Pancreas (tissue), 10 donors: Measurements from ENCODE around the gene BLVRA. TPM values are rescaled to one million over a fixed set of nuclear protein-coding genes. Genes with fewer than 3 reads are reported as not detected.

Experiments used
- ATAC-seq, 4 donors: fragments of 200-7000 bp; cut with Tn5 transposase; one replicate each; pipeline versions ENCODE4 v1.8.0 to v1.9.1; 2020; ENCODE audit warnings: mild to moderate bottlenecking in 4 of 4, moderate library complexity in 4 of 4
- DNase-seq, 6 donors: peaks; one replicate each; pipeline ENCODE4 v3.0.0-alpha.2; 2020
- FAIRE-seq: peaks from 2 replicates; lab custom pipeline; 2012; peaks lifted over from hg19 to GRCh38; lab: Jason Lieb, UNC
- H3K27ac ChIP-seq, 4 donors: fragments of 200-600 bp; sonication (generic); 1 replicate in 3 of 4; 2 replicates in 1 of 4; pipeline versions ENCODE4 v1.5.0 to v1.8.0; 2020
- H3K27me3 ChIP-seq, 4 donors: fragments of 200-600 bp; one replicate each; pipeline ENCODE4 v1.8.0; 2021
- H3K36me3 ChIP-seq, 3 donors: fragments of 200-600 bp; sonication (generic) in 1 of 3; one replicate each; pipeline versions ENCODE4 v1.5.0 to v1.8.0; 2020 to 2021
- H3K4me1 ChIP-seq, 3 donors: fragments of 200-600 bp; one replicate each; pipeline ENCODE4 v1.8.0; 2021
- H3K4me3 ChIP-seq, 4 donors: fragments of 200-600 bp; sonication (generic) in 2 of 4; one replicate each; pipeline versions ENCODE4 v1.5.0 to v1.8.0; 2020 to 2021
- H3K9me3 ChIP-seq, 4 donors: fragments of 200-600 bp; one replicate each; pipeline ENCODE4 v1.8.0; 2021
- CTCF ChIP-seq, 4 donors: fragments of 200-600 bp; sonication (generic) in 3 of 4; IDR thresholded peaks; one replicate each; pipeline versions ENCODE4 v1.5.0 to v1.8.0; 2021; ENCODE audit warnings: antibody characterized with exemption in 4 of 4
- WGBS, 2 donors: extraction: QIAGEN DNeasy Blood & Tissue Kit; methylation state at CpG; one replicate each; pipeline ENCODE4 v1.1.7; 2013; 5-methylcytosine and 5-hydroxymethylcytosine counted together
- intact Hi-C, 3 donors: fragments of 100-400 bp; cut with DNase I; formaldehyde crosslinking; loops; one replicate each; pipeline versions ENCODE4 v1.11.1 to v1.14.2; 2022
- polyA plus RNA-seq, 2 donors: library from polyadenylated mRNA; stranded (reverse); fragments of 200-250 nt; gene quantifications; one replicate each; pipeline ENCODE4 v1.2.3, GENCODE V29; 2013
- total RNA-seq, 6 donors: library from RNA; stranded (reverse); fragmentation: NEBNext Ultra II Directional in 4 of 6; extraction: Animal tissue kit (Norgen Biotek cat#: 25700) in 4 of 6; gene quantifications; one replicate each; pipeline versions ENCODE4 v1.2.1 to v1.2.4, GENCODE V29; 2021 to 2023
- donor health status: healthy with polysubstance abuse.
- donor health status: DM: no; HTN: no; CAD: no; lungs with moderate emphysema.
- donor health status: DM: no; HTN: no; CAD: no.
- donor health status: control.
- donor health status: control.
- donor health status: Bipolar disorder and iron deficiency.
- donor health status: DM: yes; HTN: yes; CAD: no.
- donor health status: DM: no; HTN: no; CAD: no.
- donor health status: DM: no; HTN: no; CAD: no.
- donor health status: DM: yes; HTN: yes; CAD: no.

Gene BLVRA
- total and polyA plus RNA-seq, 8 donors, result 12.4 to 31.6 (median 17.3) TPM

GRCh38 chr7:43758822-43759683 is 573 bp downstream of the BLVRA start:
- peaks cover 0 to 11% (median 6%) of the 10 kb centered on the region in 3 donors for H3K4me1 ChIP-seq
- H3K4me3 ChIP-seq, result peak overlapping the region; percentile 77 to 90 (median 82)
- WGBS, 2 donors, result 5 to 7% methylated on average over 50 to 56 of the region's 56 CpGs
- no peaks in the 10 kb centered on the region for H3K36me3 ChIP-seq
- H3K9me3 ChIP-seq, result no peaks in the 10 kb centered on the region
- FAIRE-seq, result no peak
- intact Hi-C loops, result no loop called here
- H3K27ac ChIP-seq, result peak overlapping the region in 3 of 4 donors; percentile 60 to 71 (median 65)
- DNase-seq, result peak in 5 of 6 donors; percentile 18 to 72 (median 34)
- no peaks in the 10 kb centered on the region for H3K27me3 ChIP-seq
- peak; percentile 75 to 87 (median 80) for ATAC-seq
- TF ChIP-seq CTCF (IDR thresholded peaks at IDR 0.05), result no peak

GRCh38 chr7:43760861-43761260 is 2.4 kb downstream of the BLVRA start:
- 92 to 97% methylated on average over 5 of the region's 5 CpGs for WGBS, 2 donors
- FAIRE-seq (no peak), ATAC-seq (no peak), DNase-seq (no peak)
- intact Hi-C loops, result no loop called here
- Histone ChIP-seq H3K4me1 (peaks cover 0 to 25% (median 6%) of the 10 kb centered on the region in 3 donors), H3K36me3 (no peaks in the 10 kb centered on the region), H3K9me3 (no peaks in the 10 kb centered on the region), H3K27ac (no peak overlapping the region), H3K27me3 (no peaks in the 10 kb centered on the region), H3K4me3 (no peak overlapping the region)
- TF ChIP-seq CTCF (IDR thresholded peaks at IDR 0.05), result no peak

- no peaks in the 10 kb centered on the region for H3K9me3 ChIP-seq
- H3K27me3 ChIP-seq, result no peaks in the 10 kb centered on the region
- TF ChIP-seq CTCF (IDR thresholded peaks at IDR 0.05), result no peak
- H3K4me1 ChIP-seq, result peaks cover 0 to 25% (median 6%) of the 10 kb centered on the region in 3 donors
- ATAC-seq (no peak), DNase-seq (no peak), FAIRE-seq (no peak)
- H3K27ac ChIP-seq, result no peak overlapping the region
- H3K4me3 ChIP-seq, result no peak overlapping the region
- H3K36me3 ChIP-seq, result no peaks in the 10 kb centered on the region
- WGBS, 2 donors, result 97 to 100% methylated on average over 1 of the region's 1 CpG
- intact Hi-C loops, result no loop called here
Measured at GRCh38 chr7:43761382-43761781, 2.9 kb downstream of the BLVRA start.

- FAIRE-seq (no peak), DNase-seq (no peak), ATAC-seq (no peak)
- TF ChIP-seq CTCF (IDR thresholded peaks at IDR 0.05), result no peak
- peaks cover 0 to 25% (median 6%) of the 10 kb centered on the region in 3 donors for H3K4me1 ChIP-seq
- H3K4me3 ChIP-seq, result no peak overlapping the region
- intact Hi-C loops, result no loop called here
- 70 to 78% methylated on average over 5 of the region's 5 CpGs for WGBS, 2 donors
- H3K27me3 ChIP-seq, result no peaks in the 10 kb centered on the region
- H3K36me3 ChIP-seq, result no peaks in the 10 kb centered on the region
- H3K27ac ChIP-seq, result no peak overlapping the region
- H3K9me3 ChIP-seq, result no peaks in the 10 kb centered on the region
Measured at GRCh38 chr7:43761938-43762692, 3.6 kb downstream of the BLVRA start.
